Right lung (tissue), 5 donors: Measurements from ENCODE around the gene TOR4A. TPM values are rescaled to one million over a fixed set of nuclear protein-coding genes. Genes with fewer than 3 reads are reported as not detected.

Experiments used
- DNase-seq, 2 donors: peaks; one replicate each; pipeline ENCODE4 v3.0.0-alpha.2; 2013
- polyA plus RNA-seq, 5 donors: library from polyadenylated mRNA; unstranded; fragments of 120-200 nt; gene quantifications; one replicate each; pipeline versions ENCODE4 v1.2.1 to v1.2.3, GENCODE V29; 2013; ENCODE audit warnings: inconsistent platforms in 1 of 5, low replicate concordance in 1 of 5; ENCODE audit not compliant: insufficient read length in 5 of 5, insufficient read depth in 1 of 5

Gene TOR4A
- polyA plus RNA-seq, 5 donors, result 6.6 to 17.8 (median 10.3) TPM

GRCh38 chr9:137305798-137306065 lies 28.2 kb downstream of the TOR4A start:
- no peak for DNase-seq

DNA sequence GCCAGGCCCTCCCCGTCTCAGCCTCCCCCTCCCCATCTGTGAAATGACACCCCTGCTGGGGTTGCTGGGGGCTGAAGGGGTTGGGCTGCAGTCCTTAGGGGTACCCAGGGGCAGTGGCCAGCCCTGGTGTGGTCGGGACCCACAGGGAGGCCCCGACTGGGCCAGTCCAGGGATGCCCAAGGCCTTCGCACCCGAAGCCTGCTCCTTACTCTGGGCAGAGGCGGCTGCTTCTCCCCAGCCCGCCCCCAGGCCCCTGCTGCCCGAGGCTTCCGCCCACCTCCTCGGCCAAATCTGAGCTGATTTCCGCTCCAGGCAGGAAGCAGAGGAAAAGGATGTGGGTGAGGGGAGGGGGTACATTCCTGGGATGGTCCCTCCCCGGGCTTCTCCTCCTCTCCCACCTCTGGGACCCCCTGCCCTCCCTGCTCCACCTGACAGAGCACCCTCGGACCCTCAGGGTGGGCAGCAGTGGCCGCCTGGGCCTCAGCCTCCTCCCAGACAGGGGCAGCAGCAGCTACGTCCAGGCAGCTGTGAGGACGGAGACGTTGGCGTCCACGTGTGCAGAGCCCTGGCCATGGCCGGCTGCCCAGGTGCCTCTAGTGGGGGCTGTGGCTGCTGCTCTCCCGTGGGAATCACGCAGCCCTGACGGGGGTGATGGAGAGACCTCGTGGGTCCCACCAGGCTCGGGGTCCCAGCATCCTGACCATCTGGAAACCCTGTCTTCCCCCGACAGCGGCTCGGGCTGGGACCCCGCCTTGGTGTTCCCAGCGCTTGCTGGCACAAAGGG lies 28.7 kb downstream of the TOR4A start:
- no peak for DNase-seq

- DNase-seq, result no peak
Measured at GRCh38 chr9:137306850-137307254, 29.3 kb downstream of the TOR4A start.

DNA sequence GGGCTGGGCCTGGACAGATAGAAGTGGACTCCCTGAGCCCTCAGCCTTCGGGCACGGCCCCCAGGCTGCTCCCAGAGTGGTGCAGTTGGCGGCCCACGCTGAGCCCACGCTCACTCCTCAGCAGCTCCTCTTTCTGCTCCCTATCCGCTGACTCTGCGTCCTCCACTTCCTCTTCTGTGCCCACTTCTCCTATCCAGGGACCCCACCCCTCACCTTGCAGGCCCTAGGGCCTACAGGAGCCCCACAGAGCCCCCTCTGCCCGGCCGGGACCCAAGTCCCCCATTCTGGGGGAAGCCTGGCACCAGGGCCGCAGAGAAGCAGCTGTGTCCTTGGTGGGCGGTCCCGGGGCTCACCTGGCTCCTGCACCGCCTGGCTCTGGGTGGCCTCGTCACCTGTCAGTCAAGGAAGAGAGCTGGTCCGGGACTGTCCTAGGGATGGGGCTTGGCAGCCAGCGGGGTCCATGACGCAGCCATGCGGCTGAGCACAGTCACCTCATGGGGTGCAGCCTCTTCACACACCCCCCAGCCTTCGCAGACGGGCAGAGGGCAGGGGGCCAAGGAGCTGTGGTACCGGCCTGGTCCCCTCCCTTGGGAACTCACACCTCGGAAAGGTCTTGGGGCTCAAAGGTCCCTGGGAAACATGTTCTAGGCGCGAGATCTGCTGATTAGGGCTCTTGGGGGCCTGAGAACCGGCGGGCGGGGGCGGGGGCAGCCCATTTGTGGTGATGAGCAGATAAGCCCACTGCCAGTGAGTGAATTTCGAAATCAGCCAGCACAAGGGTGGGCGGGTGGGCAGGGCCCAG lies 29.9 kb downstream of the TOR4A start:
- DNase-seq, result no peak

DNA sequence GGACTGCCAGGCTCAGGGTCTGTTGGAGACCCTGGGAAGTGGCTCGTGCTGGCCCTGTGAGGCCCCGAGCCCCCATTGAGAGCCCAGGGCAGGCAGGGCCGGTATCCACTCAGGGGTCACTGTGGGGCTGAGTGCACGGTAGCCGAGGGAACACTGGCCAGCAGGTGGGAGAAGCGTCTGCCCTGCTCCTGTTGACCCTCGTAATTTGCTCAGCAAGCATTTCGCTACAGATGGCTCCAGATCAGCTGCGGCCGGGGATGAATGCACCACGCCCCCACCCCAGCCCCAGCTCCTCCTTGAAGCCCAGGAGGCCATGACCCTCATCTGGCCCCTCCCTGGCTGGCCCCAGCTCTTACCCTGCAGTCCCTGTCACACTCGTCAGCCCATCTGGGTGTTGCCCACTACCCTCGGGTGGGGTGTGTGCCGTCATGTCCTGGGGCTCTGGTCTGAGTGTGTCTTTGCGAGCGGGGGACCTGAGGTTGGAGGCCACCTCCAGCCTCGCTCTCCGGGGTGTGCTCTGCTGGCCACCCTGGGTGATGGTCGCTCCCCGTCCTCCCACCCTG lies 30.6 kb downstream of the TOR4A start:
- no peak for DNase-seq

- DNase-seq, result no peak
Measured at GRCh38 chr9:137309368-137310188, 32.1 kb downstream of the TOR4A start.

- DNase-seq, result no peak
Measured at GRCh38 chr9:137310189-137311052, 32.9 kb downstream of the TOR4A start.

DNA sequence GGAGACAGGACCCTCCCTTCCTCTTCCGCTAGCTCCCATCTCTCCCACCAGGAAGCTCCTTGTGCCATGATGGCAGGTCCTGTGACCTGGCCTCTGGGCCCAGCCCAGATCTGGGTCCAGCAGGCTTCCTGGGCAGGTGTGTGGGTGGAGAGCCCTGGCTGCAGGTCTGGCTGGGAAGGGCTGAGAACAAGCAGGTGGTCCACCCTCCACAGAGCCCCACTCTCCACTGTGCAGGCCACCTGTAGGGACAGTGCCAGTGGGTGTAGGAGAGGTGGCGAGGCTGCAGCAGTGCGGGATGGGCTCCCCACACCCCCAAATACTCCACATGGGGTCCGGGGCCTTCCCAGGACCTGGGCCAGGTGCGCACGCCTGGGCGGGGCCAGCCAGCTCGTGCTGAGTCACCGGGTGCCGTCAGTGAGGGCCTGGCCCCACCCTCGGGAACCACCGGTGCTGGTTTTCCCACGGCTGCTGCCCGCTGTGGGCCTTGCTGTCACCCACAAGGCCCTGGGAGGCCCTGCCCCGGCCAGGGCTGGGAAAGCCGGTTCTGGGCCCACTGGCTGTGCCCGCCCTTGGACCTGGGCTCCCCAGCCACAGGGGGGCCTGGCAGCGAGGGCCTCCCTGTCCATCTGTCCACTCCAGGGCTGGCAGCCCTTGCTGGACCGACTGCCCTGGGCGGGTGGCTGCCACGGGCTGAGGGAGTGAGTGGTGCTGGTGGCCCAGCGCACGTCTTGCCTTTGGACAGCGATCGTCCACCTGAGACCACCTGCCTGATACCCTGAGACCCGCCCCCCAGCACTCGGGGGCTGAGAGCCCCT lies 33.9 kb downstream of the TOR4A start:
- DNase-seq, result no peak

DNA sequence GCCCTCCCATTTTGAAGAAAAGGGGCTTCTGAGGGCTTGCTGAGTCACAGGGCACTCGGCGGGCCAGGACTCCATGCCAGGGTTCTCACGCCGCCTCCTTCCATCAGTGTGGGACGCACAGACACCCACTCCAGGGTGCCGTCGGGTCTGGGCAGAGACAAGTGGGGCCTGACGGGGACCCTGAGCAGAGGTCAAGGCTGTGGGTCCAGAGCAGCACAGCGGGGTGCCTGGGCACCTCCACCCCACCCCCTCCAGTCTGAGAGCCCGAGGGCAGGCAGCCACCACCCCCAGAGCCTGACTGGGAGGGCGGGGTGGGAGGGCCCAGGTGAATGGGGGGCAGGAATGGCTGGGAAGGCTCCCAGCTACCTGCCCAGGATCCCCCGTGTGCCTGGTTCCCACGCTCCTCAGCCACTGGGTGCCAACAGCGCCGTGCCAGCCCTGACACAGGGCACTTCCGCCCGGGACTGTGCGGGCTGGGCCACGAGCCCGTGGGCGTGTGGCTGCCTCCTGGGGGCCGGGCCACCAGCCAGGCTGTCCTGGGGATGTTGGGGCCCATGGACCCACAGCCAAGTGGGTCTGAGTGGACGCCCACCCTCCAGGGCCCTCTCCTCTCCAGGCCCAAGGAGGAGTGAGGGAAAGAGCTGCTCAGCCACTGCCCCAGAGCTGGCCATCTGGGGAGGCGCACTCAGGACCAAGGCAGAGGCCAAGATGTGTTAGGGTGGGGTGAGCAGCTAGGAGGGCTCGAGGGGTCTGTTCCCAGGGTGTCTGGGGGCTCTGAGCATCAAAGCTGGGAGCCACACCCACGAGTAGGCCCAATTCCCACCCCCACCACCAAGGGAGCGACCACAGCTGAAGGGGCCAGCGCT lies 34.7 kb downstream of the TOR4A start:
- DNase-seq, result no peak

DNA sequence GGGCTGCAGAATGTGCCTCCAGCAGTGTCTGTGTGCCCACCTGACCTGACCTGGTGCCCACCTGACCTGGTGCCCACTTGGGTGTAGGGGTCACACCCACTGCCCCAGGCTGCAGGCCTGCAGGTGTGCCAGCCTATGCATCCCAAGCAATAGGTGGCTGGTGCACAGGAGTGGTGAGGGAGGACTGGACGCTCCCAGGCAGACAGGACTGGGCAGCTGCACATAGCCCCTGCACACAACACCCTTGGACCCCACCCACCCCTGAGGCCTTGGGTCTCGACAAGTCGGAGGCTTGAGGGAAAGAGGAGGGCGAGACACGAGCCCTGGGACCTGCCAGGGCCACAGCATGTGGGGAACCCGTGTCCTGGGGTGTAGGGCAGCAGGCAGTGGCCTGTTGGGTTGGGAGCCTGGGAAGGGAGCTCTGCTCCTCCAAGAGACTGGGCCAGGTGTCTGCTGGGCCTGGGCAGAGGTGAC lies 35.4 kb downstream of the TOR4A start:
- DNase-seq, result no peak

DNA sequence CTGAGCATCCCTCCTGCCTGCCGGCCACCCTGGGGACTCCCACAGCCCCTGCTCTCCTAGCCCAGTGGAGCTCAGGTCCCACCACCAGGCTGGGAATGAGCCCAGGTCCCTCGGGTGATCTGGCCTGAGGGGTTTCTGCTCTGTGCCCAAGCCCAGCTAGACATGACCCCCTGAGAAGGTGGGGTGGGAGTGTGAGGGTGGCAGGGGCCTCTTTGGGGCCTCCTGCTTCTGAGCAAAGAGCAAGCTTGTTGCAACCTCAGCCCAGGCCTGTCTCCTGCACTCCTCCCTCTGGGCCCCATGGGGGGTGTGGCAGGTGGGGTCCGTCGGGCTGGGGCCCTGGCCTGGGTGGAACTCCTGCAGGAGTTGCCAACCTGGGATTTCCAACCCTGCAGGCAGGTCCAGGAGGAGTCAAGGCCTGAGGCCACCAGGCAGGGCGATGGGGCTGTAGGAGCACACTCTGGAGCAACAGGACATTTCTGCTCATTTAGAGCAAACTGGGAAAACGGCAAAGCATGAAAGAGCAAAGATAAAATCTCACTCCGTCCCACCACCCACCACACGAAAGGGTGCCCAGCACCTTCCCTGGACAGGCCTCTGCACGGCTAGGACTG lies 35.9 kb downstream of the TOR4A start:
- no peak for DNase-seq

DNA sequence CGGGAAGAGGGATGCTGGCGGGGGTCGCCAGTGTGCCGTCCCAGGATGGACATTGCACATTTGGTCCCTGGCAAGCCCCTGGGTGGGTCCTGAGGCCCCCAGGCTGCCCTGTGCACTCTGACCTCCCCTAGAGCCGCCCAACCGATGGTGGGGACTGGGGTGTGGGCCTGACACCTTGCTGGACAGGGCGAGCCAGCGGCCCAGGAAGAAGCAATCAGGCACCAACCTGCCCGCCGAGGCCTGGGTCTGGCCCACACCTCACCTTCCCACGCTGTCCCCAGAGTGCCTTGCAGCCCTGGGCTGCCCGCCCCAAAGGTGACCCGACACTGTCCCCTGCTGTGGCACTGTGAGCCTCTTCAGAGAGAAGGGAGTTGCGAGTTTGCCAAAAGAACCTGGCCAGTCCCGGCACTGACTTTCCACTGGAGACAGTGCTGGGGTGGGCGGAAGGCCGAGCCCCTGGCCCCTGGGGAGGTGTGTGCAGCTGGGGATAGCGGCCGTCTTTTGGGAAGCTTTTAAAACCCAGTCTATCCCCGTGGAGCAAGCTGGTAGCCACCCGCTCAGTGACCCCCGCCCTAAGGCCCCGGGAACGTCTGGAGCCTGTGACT lies 36.5 kb downstream of the TOR4A start:
- no peak for DNase-seq

DNA sequence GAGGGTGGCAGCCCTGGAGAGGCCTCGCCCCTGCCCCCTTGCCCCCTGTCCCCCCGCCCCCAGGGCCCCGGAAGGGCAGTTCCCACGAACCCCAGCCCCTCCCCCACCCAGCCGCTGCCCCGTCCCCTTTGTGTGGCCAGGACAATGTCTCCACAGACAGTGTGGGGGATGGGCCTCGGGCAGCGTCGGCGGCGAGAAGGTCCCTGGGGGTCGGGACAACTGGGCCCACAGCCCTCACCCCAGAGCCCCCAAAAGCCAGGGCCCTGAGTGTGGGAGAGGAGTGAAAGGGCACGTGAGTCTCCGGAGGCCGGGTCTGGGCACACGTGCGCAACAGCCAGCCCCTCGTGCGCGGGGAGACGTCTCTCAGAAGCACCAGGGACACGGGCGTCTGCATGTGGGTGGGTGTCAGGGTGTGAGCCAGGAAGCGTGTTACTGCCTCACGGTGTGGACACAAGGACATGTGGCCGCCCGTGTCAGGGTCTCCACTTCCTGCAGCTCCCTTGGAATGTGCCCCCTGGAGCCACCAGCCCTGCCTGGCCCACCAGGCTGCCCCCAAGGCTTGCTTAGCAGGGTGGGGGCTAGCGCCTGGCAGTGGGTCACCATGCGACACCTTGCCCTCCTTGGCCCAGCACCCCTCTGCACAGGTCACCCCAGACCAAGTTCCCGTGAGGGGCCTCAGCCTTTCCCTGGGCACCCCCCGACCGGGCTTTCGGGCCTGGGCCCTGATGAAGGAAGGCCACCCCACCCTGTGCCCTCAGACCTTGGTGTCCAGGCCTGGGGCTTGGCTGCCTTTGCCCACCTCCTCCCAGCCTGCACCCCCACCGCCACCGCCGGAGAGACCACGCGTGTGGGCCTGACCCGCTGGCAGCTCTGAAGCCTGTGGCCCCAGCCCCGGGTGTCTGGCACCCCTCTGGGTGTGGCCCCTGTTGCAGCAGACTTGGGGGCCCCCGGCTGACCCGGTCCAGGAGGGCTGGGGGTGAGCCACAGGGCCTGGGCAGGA lies 37.3 kb downstream of the TOR4A start:
- no peak for DNase-seq

GRCh38 chr9:137315581-137316011 lies 38.1 kb downstream of the TOR4A start:
- no peak for DNase-seq

- no peak for DNase-seq
Measured at GRCh38 chr9:137316012-137316981, 38.8 kb downstream of the TOR4A start.
